Mammary epithelial cell (primary cell): ENCODE measurements around the gene EID3.

Source experiments
- CTCF ChIP-seq, 2 donors: IDR thresholded peaks in 1 of 2; conservative IDR thresholded peaks in 1 of 2; 2 replicates each; pipeline ENCODE4 v1.5.1; 2011 to 2012; ENCODE audit warnings: inconsistent platforms in 2 of 2, low read length in 2 of 2, mild to moderate bottlenecking in 2 of 2, control low read depth in 1 of 2, low read depth in 1 of 2; ENCODE audit not compliant: insufficient read depth in 1 of 2; ENCODE audit errors: extremely low read depth in 1 of 2
- EZH2 ChIP-seq: IDR thresholded peaks from 2 replicates; pipeline ENCODE4 v1.6.1; 2012; ENCODE audit warnings: low read length, inconsistent platforms, borderline replicate concordance

- TF ChIP-seq EZH2 (no peak), CTCF (conservative IDR thresholded peaks at IDR 0.05 in 1 of 2, IDR thresholded peaks at IDR 0.05 in 1 of 2; ENCODE audit: extremely low read depth in 1 of 2, insufficient read depth in 1 of 2, low read depth in 1 of 2, low read length in 2 of 2) (no peak)
Measured at GRCh38 chr12:104272938-104273337, 30.6 kb upstream of the EID3 start.
